HG03175 (cell line): Measurements from ENCODE around the gene TEP1.

ENCODE experiments used
- ATAC-seq: cut with Tn5 transposase; IDR thresholded peaks from one replicate; pipeline ENCODE4 v1.9.1; 2021; ENCODE audit warnings: mild to moderate bottlenecking, moderate library complexity; ENCODE audit not compliant: unreplicated experiment

Gene TEP1

DNA sequence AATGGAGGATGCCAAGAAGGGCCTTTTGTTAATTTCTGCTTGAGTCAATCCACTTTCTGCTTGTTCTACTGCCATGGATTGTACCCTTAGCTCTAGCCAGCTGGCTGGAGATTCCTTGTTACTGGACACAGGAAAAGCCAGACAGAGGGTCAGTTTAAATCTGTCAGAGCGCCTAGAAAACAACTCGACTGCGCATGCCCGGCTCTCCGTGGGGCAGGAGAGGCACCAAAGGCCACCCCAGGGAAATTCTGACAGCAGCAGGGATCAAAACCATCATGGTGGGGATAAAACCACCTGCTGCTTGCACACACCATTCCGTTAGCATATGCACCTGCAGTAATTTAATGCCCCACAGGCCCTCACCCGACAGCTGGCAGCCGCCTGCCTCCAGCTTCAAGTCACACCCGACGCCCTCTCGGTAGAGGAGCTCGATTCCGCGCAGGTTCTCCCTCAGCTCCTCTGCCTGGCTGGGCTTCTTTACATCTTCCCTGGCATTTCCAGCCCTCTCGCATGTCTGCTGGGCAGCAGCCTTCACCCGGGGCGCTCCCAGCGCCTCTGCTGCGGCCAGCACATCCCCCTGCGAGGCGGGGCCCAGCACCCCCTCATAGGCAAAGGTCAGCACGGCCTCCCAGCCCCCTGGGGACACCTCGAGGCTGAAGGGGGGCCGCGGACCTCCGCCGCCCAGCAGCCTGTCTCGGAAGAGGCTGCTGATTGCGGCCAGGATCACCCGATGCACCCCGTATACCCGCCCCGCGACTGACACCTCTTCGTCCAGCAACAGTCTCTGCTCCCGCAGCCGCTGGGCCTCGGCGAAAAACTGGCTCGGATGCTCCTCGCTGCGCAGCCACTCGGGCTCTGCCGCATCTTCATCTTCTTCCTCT lies 21.6 kb upstream of the TEP1 start:
- no peak for ATAC-seq

DNA sequence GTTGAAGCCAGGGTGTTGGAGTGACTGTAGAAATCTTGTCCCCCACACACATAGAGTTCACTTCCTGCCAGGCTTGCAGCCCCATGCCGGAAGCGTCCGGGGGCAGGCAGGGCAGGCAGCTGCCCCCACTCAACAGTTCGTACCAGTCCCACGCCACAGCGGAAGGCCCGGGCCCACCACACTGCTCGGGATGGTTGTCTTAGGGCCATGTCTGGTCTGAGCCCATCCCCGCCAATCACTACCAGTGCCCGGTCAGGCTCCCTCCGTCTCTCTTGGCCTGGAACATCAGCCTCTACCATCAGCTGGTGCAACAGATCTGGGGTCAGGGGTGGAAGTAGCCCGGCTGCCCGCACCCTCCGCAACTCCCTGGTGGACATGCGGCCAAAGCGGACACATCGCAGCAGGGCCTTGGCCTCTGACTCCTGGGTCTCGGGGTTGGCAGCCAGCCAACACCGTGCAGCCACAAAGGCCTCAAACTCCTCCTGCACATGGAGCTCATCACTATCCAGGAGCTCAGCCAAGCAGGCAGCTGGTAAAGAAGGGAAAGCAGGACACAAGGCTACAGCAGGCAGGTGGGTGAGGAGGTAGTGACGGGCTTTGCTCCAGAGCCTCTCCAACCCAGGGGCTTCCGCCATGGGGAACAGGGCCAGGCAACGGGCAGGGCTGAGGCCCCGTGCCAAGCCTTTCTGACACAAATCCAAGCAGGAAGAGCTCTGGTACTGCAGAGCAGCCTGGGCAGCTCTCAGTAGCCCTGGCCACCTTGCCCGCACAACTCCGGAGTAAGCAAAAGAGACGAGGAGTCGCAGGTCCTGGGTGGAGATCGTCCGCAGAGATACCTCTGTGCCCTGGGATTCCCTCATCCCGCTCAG lies 16.7 kb upstream of the TEP1 start:
- ATAC-seq: no peak

DNA sequence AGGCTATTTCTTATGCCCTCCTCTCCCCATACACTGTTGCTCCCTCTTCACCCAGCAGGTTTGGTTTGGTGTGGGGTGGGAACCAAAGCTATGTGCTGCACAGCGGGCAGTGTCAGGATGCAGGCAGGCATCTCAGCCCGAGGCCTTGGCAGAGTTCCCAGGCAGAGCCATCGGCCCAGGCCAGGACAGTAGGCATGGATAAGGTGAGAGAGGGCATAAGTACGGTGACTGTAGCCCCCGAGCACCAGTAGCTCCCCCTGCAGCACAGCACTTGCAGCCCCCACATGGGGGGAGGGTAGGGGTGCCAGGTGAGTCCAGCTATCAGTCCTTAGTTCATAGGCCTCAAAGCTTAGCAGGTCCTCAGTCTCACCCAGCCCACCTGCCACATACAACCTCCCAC lies 15.5 kb upstream of the TEP1 start:
- ATAC-seq: no peak

DNA sequence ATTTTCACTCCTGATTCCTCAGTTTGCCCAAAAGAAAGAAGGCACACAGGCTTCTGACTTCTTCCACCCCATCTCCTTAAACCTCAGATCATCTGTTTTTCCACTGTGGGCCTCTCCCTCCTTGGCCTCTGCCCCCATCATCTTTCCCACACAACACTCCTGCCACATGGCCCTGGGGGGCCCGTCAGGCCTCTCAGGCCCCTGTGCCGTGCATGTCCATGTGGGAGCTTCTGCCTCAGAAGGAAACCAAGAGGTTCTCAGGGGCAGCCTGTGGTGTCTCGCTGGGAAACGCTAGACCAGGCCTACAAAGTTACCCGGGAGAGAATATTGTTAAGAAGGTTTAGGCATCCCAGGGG lies 14.7 kb upstream of the TEP1 start:
- ATAC-seq: peak; percentile 16

DNA sequence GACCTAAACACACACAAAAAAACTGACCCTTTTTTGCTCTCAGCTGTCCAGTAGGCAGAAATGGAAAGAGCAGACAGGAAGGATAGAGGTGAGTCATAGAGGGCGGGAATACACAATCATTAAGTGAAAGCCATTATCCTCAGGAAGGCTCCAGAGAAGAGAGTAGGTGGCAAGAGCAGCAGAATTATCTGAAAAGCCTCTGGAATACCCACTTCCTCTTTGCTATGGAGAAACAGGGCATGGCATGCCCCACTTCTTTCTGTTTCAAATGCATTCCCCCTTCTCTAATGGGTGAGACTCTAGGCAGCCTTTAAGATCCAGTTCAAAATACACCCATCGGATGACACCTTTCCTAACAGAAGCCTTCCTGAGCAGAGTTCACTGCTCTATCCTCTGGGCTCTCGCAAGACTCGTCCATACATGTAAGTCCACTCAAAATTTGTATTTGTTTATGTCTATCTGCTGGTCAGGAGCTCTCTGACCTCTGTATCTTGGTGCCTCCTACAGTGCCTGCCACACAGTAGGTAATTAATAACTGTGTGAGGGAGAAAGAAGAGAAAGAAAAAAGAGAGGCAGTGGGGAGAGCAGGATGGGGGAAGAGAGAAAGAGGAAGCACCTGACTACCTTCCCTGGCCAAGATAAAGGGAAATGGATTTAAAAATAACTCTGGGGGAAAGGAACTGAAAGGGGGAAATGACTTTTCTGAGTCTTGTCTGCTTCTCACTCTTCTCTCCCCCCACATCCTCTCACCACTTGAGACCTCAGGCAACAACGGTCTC lies 14.1 kb upstream of the TEP1 start:
- ATAC-seq: peak; percentile 72

DNA sequence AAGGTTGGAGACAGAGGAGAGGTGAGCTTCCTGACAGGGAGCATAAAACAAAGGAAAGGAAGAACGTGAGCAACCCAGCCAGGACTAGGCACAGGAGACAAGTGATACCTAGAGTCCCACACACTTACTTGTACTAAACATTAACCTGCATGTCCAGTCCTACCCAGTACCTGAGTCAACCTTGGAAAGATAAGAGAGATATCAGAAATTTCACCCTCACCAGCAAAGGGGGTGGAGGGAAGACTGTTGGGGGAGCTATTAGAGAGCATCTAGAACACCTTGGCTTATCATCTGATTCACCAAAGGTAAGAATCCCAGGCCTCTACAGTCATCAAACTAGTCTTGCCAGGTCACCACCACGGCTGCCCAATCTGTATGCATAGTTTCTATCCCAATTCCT lies 11.6 kb upstream of the TEP1 start:
- no peak for ATAC-seq

DNA sequence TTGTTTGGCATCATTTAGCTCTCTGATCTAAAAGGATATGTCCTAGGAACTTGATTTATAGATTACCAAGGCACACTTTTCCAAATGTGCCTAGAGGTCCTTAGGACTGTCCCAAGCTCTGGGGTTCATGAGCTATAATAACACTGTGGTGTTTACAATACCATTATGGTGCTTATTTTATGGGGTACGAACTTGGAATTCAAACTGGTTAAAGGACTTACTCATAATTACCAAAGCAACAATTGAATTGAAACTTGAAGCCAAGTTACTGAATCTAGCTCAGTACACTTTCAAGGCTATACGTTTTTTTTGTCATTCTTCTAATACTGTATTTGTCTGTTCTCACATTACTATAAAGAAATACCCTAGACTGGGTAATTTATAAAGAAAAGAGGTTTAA lies 9.6 kb upstream of the TEP1 start:
- ATAC-seq: no peak

DNA sequence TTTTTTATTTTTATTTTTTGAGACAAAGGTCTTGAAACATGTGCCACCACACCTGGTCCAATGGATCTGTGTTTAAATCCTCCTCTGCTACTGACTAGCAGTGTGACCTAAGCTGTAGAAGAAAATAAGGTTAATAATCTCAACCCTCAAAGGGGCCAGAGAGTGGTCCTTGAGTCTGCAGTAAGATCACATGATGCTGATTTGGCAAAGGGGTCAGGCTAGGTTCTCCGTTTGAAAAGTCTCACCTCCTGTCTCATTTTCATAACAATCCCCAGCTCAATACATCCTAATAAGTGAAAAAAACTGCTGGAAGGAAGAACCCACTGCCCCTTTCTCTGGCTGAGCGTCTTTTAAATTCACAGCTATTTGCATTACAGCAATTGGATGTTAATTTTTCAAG lies 8.0 kb upstream of the TEP1 start:
- ATAC-seq: no peak

DNA sequence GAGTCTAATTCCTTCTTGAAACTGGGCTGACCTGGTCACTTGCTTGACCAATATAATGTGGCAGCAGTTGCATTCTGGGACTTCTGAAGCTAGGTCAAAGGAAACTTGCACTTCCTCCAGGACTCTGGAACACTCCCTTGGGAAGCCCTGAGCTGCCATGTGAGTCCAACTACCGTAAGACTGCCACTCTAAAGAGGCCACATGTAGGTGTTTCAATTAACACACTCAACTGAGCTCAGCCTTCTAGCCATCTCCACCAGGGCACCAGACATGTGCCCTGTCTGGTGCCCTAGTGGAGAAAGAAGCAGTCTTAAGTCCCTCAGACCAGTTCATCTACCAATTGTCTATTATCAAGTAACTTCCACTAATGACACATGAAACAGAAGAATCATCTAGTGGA lies 6.1 kb upstream of the TEP1 start:
- no peak for ATAC-seq

DNA sequence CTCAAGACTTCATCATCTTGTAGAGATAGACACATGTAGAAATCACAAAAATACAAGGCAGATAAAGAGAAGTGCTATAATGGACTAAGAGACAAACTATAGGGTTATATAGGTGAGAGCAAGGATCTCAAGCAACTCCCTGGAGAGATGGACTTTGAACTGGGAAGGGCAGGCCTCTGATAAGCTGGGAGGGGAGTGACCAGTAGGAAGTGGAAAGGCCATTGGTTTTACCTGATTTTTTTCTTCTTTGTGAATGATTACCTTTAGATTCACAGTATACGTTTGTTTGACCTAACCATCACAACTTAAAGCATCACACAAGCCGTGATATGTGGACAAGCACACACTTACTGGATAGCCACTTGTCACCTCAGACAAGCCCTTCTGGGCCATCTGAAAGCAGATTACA lies 5.2 kb upstream of the TEP1 start:
- no peak for ATAC-seq

DNA sequence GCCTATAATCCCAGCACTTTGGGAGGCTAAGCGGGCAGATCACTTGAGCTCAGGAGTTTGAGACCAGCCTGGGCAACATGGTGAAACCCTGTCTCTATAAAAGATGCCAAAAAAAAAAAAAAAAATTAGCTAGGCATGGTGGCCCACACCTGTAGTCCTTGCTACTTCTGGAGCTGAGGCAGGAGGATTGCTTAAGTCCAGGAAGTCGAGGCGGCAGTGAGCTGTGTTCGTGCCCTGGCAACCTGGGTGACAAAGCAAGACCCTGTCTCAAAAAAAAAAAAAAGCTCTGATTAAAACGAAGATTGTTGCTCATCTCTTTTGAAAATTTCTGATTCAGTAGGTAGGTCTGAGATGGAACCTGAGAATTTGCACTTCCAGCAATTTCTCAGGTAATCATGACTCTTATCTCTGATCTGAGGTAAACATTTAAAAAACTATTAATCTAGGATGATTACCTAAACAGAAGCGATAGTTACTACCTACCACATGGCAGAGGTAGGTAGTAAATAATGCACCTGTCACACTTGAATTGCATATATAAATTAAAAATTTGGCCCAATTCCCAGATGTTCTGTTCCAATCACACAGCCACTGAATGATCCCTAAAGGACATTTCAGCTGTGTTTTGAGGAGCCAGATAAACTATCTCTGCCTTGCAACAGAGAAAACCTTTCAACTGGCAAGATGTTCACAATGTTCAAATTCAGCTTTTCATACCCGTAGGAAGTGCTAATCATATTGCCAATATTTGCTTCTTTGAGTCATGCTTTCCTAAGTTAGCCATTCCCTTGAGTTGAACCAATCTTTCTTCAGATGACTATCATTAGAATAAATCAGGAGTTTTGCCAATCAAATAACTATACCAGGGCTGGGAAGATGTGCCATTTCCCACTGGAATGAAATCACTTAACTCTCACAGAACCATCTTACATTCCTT lies 4.2 kb upstream of the TEP1 start:
- ATAC-seq: no peak

DNA sequence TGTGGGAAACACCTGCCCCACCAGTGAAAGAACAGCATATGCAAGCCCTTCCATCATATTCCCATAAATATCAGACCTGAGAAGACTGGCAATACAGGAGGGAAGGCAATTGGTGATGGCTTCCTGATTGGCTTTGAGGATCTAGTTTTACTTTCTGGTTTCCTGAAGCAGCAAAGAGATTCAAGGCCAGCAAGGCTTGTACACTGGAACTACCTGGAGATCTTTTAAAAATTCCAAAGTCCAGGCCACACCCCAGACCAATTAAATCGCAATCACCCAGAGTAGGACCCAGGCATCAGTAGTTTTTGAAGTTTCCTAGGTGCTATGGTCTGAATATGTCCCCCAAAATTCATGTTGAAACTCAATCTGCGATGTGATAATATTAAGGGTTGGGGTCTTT lies 2.9 kb upstream of the TEP1 start:
- ATAC-seq: no peak

DNA sequence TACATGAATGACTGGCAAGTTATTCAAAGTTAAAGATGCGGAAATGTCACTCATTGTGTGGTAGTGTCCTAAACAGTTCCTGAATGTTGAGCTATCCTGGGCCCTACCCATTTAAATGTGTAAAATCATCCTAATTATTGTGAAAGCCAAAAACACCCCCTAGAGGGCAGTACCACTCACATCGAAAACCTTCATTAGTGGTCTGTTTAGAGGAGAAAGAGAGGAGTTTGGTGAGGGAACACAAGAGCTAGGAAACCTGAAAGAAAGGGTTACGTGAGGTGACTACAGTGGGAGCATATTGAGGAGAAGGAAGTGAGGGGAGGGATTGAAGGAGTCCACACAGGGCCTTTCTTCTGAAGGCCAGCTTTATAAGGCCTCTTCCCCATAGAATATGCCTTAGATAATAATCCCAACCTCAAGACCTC lies 2.5 kb upstream of the TEP1 start:
- peak; percentile 49 for ATAC-seq

DNA sequence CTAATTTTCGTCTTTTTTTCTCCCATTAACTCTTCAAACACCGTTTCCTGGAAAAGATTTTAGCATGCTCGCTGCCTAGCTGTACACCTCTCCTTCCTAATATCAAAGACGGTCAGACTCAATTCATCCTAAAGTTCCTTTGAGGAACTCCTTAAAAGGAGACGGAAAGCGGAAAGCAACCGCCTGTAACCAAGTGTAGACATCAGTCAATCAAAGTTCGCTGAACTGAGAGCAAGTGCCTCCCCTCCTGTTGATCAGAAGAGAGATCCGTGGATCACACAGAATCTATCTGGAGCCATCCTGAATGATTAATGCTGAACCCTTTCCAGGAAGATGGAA lies 412 bp upstream of the TEP1 start:
- ATAC-seq: peak; percentile 34

DNA sequence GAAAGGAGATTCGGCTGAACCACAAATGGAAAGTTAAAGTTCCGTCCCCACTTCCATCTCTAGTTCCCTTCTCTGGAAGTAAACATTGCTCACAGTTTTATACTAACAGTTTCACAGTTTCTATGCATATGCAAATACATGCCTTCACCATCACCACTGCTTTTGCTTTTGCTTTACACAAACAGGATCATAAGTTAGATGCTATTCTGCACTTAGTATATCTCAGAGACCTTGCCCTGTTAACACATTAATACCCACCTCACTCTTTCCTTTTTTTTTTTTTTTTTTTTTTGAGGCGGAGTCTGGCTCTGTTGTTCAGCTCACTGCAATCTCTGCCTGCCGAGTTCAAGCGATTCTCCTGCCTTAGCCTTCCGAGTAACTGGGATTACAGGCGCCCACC lies 890 bp downstream of the TEP1 start:
- peak; percentile 74 for ATAC-seq

DNA sequence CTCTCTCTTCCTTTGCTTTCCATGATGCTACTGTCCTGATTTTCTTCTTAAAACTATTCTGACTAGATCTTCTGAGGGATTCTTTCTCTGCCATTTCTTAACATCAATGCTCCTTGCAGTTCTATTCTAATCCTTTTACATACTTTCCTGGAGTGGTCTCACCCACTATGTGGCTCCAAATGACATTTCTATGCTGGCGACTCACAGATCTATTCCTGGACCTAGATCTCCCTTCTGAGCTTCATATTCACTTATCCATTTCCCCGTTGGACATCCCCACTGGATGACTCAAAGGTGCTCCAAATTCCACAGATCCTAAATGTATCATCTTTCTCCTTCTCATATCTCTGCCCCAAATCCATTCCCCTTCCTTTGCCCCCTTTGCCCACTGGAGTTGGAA lies 4.1 kb downstream of the TEP1 start:
- ATAC-seq: no peak

DNA sequence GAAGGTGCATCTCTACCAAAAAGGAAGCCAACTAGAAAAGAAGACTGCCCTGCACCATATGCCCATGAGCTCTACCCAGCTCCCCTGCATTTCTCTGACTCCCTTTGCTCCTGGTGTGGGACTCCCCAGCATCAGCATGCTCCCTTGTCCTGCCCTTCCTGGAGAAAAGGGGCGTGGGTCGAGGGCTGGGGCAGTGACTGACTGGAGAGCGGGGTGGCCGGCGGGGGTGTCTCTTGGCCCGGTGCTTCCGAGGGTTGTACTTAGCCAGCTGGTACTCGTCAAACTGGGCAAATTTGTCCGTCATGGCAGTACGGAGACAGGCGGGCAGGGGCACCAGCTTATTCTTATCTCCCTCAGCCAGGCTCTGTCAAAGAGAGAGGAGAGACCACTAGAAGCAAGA lies 9.8 kb downstream of the TEP1 start:
- no peak for ATAC-seq

DNA sequence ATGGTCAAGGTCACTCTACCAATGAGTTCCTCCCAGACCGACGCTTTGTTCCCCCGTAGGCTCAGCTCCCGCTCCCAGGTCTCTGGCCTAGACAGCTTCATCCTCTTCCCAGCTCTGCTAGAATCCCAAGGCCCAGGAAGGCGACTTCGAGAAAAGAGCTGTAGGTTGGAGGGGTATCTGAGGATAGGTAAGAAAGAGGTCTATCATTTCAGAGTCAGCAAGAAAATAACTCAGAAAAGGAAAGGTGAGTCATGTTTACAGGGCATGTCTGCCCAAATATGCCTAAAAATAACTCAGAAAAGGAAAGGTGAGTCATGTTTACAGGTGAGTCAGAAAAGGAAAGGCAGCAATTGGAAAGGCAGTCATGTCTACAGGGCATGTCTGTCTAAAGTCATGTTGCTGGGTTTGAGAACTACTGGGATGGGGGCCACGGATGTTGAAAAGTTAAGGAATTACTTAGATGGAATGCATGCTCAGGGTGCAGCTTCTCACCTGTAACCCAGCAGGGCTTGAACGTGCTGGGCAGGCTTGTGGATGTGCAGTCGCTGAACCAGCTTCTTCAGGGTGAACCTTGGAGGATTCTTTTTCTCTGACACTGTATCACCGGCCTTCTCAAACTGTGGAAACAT lies 12.2 kb downstream of the TEP1 start:
- ATAC-seq: no peak

DNA sequence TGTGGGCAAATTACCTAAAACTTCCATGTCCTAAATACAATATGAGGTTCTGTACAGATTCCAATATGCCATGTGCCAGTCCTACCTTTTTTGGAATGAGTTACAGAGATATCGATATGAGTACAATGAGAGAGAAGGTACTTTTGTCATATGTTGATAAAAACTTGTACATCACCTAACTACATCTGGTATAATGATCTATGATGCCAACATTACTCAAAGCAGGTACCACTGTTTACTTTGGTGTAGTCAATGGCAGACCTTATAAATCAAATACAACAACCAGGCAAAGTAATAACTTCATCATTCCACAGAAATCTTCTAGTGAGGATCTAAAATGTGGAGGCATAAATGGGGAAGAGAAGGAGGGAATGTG lies 12.7 kb downstream of the TEP1 start:
- ATAC-seq: no peak

DNA sequence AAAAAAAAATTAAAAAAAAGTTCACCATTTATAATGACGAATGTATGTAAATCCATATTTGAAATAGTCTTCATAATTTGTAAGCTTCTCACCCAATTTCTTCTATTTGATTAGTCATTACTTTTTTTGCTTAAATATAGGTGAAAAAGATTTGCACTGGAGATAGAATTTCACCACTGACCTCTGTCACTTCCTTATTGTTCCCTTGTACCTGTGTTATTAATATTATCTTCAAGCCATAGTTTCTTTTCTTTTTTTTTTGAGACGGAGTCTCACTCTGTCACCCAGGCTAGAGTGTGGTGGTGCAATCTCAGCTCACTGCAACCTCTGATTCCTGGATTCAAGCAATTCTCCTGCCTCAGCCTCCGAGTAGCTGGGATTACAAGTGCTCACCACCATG lies 15.8 kb downstream of the TEP1 start:
- ATAC-seq: no peak
